GM20000 (cell line): ENCODE results near the gene PPP2R2B.

ENCODE experiments used
- DNase-seq: peaks from one replicate; pipeline ENCODE4 v3.0.0; 2012; ENCODE audit warnings: low spot score
- TF ChIP-seq, protein P1 (sequence below): IDR thresholded peaks from 2 replicates; pipeline ENCODE4 v1.5.1; 2012; ENCODE audit warnings: mild to moderate bottlenecking, control low read depth; ENCODE audit errors: extremely low read depth, missing control alignments

The PPP2R2B gene

GRCh38 chr5:146872188-146872587 lies 6.4 kb downstream of the PPP2R2B start:
- TF ChIP-seq, protein P1, sequence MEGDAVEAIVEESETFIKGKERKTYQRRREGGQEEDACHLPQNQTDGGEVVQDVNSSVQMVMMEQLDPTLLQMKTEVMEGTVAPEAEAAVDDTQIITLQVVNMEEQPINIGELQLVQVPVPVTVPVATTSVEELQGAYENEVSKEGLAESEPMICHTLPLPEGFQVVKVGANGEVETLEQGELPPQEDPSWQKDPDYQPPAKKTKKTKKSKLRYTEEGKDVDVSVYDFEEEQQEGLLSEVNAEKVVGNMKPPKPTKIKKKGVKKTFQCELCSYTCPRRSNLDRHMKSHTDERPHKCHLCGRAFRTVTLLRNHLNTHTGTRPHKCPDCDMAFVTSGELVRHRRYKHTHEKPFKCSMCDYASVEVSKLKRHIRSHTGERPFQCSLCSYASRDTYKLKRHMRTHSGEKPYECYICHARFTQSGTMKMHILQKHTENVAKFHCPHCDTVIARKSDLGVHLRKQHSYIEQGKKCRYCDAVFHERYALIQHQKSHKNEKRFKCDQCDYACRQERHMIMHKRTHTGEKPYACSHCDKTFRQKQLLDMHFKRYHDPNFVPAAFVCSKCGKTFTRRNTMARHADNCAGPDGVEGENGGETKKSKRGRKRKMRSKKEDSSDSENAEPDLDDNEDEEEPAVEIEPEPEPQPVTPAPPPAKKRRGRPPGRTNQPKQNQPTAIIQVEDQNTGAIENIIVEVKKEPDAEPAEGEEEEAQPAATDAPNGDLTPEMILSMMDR = no peak
- DNase-seq = no peak

DNA sequence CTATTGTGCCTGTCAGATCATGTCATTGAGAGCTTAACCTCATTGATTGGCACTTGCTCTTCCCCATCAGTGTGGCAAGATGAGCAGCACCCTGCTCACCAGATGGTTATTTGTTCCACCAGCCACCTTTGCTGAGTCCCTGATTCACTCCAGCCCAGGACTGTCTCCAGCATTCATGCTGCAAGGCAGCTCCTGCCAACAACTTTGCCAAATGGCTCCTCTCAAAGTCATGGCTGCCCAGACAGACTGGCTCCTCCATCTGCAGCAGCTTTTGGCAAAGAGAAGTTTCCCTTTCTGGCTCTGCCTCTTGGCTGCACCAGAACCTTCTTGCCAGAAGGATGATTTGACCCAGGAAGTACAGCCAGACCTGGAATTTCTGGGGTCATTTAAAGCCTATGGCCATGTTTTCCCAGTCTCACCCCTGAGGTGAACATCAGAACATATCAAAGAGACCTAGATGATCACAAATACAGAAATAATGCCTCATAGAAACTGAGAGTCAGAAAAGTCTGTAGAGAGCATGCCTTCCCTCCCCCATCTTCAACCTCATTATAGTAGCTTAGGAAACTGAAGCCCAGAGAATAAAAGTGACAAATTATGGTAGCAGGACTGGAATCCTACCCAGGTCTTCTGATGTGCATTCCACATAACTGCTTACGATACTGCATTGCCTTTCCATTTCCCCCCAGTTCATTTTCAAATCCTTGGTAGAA lies 10.4 kb downstream of the PPP2R2B start:
- DNase-seq = no peak
- TF ChIP-seq, protein P1 = no peak

GRCh38 chr5:146866263-146866662 lies 12.3 kb downstream of the PPP2R2B start:
- TF ChIP-seq, protein P1 = no peak
- no peak for DNase-seq

GRCh38 chr5:146862641-146863040 lies 15.9 kb downstream of the PPP2R2B start:
- TF ChIP-seq, protein P1 = no peak
- no peak for DNase-seq

DNA sequence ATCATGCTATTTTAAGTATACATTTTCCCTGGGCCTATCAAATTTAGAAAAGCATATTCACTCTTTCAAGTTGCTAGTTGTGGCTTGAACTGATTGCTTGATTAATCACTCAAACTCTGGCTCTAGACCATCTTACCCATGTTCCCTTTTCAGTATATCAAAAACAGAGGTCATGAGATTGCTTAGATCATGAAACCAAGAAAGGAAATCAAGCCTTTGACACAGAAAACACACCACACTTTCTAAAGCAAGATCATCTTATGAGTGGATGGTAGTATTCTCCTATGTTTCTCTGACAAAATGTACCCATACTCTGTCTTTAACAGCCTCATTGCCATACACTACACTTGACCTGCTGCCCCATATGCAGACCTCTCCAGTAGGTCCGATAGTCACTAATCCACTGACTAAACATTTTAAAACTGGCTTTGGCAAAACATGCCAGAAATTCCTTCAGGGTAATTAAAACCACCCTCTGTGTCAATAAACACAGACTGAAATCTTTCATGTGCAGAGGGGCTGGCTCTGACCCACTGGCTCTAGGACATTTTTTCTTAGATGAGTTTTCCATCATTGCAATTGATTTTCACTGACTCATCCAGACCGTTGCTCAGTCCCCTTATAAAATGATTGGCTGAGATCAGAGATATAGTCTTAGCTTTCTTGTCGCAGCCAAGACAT lies 18.2 kb downstream of the PPP2R2B start:
- DNase-seq = no peak
- TF ChIP-seq, protein P1 = no peak

DNA sequence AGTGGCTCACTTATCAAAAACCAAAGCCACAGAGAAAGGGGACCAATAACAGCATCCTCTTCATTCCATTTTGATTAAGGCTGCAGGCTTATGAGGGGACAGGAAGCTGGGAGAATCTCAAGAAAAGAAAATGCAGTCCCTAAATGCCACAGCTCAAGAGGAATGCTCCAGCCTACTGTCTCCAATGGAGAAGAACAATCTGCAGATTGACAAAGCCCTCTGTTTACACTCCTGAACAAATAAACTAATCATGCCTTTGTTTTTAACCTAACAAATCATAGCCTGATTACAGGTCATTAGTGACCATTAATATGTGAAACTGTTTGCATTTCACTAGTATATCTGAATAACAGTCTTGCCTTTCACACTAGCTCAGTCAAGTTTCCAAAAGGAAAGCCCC lies 26.5 kb downstream of the PPP2R2B start:
- no peak for DNase-seq
- TF ChIP-seq, protein P1 = no peak

DNA sequence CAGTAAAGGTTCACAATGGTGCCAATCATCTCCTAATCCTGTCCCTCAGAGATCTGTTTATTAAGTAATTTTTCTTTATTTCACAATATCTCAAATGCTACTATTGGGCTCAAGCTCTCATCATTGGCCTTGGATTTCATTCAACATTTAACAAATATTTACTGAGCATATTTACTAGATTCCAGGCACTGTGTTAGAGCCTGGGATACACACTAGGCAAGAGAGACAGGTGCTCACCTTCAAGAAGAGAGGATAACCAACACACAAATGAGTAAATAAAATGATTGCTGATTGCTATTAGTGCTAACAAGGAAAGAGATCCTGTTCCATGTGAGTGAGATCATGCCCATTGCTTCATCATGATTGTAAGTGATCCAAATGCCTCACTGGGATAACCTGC lies 27.4 kb downstream of the PPP2R2B start:
- DNase-seq = no peak
- TF ChIP-seq, protein P1 = no peak
